T1000 (cell line): ENCODE results near the gene RRP1.
A peak's percentile ranks its signal among the peaks of the same experiment; 100 is the strongest.

Experiments used
- DNase-seq: peaks from one replicate; lab custom pipeline; 2025; ENCODE audit warnings: mixed read lengths; lab: John Stamatoyannopoulos, UW

Gene RRP1

DNA sequence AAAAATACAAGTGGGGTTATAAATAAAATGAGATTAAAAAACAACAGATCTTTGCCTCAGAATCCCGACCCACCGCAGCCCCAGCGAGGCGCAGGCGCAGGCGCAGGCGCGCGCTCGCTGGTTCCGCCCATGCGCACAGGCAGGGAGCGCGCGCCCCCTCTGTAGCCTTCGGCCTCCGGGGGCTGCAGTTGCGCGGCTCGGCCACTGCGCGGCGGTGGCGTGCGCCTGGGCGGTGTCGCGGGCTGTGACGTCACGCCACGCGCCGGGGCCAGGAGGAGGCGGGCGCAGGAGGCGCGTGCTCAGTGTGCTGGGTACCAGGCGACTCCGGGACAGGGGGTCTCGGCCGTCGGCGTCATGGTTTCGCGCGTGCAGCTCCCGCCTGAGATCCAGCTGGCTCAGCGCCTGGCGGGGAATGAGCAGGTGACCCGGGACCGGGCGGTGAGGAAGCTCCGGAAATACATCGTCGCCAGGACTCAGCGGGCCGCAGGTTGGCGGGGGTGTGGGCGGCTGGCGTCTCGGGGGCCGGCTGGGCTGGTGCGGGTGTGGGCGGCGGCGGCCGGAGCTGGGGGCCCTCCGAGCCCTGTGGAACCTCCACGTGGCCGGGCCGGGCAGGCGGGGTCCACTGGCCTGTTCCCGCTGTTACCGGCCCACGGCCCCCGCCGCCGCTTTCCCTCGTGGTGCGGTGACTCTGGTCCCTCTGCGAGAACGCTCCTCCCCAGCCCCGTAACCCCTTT, at the start of gene RRP1:
RRP1 (plus strand) TSS at position 302 of the 734 bp plus-strand sequence; CDS start at position 355, 53 bp downstream.
- DNase-seq: peak; percentile 91

DNA sequence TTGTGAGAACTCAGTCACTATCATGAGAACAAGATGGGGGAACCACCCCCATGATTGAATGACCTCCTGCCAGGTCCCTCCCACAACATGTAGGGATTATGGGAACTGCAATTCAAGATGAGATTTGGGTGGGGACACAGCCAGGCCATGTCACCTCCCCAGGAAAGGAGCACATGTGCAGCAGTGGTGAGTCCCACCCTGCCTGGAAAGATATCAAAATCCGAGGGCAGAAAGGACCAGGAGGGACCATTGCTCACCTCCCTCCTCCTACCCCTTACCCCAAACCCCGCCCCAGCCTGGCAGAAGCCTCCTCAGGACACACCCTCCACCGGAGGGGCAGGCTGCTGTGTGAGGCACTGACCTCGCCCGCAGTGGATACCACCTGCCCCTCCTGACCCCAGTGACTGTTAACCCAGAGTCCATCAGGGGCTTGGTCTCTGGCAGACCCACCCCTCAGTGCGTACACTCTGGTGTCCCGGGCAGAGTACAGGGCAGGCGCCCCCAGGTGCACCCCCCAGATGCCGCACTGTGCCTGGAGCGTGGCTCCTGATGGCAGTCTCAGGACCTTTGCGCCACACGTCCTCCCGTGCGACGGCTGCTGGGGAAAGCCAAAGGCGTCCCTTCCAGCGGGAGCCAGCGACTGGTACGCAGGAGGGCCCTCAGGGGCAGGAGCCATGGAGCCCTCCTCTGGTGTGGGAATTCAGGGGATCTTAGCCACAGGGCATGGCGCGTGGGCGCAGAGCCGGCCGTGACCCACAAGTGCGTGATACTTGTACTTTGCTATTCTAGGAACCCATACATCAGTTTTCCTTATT, 49.5 kb upstream of the RRP1 start:
- no peak for DNase-seq

DNA sequence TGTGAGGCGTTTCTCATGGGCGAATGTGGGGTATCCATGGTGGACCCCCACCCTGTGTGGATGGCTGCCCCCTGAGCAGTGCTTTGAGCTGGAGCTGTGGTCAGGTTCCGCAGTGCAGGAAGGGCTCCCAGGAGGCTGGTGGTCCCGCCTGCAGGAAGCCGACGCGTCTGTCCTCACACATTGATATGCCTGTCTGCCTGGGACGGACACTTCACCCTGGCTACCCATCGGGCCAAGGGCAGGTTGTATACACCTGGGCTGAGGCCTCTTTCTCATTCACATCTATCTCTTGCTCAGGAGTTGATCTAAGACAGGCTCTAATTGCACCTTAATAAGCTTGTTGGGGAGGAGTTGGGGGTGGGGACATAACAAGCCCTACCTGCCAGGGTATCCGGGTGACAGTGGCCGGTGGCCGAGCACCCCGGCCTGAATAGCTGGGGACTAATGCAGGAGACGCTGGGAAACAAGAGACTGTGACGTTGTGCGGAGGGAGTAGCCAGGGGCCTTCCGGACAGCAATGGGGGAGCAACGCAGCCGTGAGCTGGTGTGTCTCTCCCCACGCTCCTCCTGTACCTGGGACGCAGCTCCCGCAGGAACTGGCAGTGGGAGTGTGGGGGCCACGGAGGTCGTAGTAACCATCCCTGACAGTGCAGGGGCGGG, 48.8 kb upstream of the RRP1 start:
- peak; percentile 58 for DNase-seq

DNA sequence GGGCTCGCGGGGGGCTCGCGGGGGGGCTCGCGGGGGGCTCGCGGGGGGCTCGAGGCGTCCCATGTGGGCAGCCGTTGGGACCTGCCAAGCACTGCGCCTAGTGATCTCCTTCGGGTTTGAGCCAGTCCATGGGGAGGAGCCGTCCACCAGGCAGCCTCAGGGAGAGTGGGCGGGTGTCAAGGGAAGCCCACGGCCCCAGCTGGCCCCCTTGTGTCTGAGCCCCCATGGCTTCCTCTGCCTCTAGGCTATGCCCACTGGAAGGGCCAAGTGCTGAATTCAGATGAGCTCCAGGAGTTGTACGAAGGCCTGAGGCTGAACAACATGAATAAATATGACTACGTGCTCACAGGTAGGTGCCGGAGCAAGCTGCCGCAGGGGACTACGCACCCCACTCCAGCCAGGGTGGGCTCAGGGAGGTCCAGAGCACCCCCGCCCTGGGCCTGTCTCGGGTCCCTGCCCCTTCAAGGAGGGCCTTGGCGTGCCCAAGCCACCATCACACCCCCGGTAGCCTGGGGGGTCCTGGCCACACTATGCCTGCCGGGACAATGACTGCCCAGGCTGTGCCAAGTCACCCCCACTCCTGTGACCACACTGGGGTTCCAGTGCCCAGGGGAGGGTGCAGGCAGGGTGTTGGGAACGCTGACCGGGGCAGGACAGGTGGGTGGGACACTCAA, 47.8 kb upstream of the RRP1 start:
- no peak for DNase-seq

- DNase-seq: no peak
These were observed 45.4 kb upstream of the RRP1 start for GRCh38 chr21:43743947-43744346.

DNA sequence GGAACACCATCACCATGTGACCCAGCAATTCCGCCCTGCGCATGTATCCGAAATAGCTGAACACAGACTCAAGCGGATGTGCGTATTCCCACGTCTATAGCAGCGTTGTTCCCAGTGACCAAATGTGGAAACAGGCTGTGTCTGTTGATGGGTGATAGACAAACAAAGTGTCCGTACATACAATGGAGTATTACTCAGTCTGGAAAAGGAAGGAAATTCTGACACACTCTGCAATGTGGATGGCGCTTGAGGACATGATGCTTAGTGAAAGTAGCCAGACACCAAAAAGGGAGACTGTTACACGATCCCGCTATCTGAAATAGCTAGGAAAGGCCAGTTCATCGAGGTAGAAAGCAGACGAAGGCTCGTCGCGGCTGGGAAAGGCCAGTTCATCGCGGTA, 44.7 kb upstream of the RRP1 start:
- no peak for DNase-seq

- DNase-seq: no peak
These were observed 43.4 kb upstream of the RRP1 start for GRCh38 chr21:43745772-43746517.

DNA sequence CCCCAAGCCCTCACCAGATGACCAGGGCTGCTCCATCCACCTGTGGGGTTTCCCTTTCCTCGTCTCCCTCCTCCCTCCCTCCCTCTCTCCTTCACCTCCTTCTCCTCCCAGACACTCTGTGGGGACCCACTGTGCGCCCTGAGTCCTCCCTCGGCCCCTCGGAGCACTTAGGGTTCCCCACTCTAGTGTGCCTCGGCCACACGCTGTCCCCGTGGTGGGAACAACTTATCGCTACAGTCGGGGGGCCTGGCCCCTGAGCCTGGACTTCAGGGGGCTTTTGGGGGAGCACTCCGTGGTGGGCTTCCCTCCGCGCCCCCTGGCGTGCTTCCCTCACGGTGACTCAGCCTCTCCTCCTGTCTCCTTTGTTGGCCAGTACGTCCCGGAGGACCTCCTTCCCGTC, 40.8 kb upstream of the RRP1 start:
- no peak for DNase-seq

GRCh38 chr21:43749651-43750262, 39.6 kb upstream of the RRP1 start:
- DNase-seq: no peak

- no peak for DNase-seq
These were observed 38.9 kb upstream of the RRP1 start for GRCh38 chr21:43750339-43751033.

DNA sequence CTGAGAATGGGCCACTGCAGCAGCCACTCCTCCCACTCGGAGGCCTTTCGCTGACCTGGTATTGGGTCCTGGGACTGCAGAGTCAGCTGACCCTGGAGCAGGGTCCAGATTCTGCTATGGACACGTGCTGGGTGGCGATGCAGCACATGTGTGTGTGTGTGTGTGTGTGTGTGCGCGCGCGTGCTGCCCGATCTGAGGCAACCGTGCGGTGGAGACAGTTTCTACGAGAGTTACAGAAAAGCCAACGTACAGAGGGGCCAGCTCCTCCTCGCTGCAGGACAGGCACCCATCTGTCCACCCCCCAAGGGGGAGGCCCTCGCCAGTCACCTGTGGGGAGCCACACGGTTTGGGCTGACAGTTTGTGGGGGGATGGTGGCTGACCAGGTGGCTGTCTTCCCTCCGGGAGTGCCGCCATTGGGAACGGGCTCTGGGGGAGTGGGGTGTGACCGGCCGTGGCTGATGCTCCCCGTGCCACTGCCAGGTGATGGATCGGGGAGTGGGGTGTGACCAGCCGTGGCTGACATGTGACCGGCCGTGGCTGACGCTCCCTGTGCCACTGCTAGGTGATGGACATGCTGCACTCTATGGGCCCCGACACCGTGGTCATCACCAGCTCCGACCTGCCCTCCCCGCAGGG, 37.3 kb upstream of the RRP1 start:
- DNase-seq: no peak

DNA sequence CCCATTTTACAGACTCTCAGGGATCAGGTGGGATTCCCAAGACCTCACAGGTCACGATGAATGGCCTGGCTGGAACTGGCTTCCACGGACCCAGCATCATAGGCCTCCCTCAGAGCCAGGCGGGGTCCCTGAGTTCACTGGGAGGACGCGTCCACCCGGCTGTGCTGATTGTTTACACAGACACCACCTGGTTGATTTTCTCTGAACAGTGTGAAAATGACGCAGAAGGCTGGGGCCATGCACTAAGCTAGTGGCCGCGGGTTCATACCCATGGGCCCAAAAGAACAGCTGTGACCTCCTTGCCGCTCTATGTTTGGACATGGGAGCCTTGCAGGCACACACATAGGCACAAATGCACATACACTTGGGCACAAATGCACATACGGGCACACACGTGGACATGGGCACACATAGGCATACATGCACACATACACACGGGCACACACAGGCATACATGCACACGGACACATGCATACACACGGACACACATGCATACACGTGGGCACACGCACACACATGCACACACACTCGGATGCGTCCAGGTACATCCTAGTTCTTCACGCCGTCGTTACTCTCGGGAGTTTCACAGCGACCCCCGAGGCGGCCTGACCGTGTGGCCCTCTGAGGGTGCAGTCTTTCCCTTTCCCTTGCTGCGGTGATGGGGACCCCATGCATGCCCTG, 36.5 kb upstream of the RRP1 start:
- no peak for DNase-seq

- no peak for DNase-seq
These were observed 36.0 kb upstream of the RRP1 start for GRCh38 chr21:43753439-43753799.

DNA sequence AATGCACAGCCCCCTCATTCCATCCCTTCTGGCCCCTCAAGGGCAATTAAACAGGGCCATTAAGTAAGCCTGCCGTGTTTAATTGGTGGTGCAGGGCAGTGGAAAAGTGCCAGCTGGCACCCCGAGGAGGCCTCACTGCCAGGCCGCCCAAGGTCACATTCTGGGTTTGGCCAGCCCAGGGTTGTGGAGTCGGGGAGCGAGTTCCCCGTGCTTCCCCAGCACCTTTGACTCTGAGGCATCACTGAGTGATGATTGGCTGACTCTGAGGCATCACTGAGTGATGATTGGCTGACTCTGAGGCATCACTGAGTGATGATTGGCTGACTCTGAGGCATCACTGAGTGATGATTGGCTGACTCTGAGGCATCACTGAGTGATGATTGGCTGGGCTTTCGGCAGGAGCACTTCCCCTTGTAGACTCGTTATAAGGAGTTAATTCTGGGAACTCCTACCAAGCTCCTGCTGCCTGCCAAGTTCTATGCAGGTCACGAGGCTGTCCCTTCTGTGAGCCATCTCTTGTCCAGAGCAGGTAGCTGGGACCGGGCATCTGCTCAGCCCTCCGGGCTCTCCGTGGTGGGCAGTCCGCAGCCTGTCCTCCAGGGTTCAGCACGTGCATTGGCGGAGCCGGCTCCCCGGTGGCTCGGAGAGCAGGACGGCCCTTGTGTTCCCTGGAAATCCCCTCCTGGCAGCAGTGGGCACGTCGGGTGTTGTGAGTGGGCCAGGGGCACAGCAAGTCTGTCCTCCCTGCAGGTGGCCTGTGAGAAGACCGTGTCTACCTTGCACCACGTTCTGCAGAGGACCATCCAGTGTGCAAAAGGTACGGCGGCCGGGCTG, 34.2 kb upstream of the RRP1 start:
- no peak for DNase-seq

DNA sequence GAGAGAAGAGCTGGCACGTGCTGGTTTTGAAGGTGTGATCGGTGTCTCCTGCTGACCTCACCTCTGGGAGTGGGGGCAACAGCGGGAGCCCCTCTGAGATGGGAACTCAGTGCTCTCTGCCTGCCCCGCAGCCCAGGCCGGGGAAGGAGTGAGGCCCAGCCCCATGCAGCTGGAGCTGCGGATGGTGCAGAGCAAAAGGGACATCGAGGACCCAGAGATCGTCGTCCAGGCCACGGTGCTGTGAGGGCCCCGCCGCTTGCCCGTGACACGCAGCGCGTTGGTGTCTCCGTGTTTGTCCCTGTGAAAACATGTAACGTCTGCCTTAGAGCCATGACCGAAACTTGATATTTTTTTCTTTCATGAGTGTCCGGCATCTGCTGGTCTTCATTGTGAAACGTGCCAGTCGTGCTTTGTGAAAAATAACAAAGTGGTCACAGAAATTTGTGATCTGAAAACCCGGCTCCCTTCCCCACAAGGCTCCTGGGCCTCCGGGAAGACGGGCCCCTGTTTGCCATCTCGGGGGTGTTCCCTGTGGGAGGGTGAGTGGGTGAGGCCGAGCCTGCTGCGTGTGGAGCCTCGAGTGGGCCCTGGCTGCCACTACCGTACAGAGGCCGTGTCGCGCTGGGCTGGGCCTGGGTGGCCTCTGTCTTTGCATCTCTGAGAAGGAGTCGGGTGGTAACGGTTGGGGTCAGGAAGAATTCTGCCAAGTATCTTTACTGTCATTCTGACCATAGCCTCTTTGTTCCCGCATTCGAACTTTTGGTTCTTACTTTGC, 33.4 kb upstream of the RRP1 start:
- DNase-seq: no peak

- no peak for DNase-seq
These were observed 31.8 kb upstream of the RRP1 start for GRCh38 chr21:43757601-43758000.

DNA sequence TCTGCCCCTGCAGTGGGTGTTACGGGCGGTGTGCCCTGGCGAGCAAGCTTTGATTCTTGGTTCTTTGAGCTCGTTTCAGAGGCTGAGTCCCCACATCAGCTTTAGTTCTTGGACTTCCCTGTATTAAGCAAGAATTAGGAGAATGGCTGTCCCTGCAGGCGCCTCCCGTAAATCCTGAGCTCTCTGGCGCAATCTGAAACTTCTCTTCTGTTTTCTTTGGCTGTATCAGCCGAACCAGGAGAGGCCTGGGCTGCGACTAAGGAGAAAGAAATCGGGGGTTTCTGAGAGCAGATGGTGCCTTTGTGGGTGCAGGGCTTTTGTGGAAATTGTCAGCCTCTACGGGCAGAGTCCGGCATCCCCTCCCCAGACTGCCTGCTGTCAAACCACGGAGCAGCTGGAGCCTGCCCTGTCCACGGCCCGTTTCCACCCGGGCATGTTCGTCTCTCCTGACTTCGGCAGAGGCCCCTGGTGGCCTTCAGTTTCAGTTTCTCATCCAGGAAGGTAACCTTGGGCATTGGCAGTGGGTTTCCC, 31.2 kb upstream of the RRP1 start:
- DNase-seq: no peak

DNA sequence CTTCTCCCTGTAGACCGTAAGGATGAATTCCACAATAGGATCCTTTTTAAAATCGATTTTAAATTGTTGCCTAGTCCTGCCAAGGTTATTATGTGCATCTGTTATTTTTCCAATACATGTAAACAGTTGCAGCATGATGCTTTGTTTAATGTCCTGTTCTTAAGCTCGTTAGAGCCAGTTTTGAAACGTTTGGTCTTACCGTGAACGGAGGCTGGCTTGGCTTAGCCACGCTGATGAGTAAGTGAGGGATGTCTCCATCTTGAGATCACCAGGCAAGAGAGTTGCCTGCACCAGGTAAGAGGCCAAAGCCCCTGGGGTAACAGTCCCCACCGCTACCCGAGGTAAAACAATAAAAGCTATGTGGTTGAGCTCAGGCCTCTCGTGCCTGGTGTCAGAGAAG, 30.6 kb upstream of the RRP1 start:
- no peak for DNase-seq
